Measurements from ENCODE around the gene BIRC6.
"Not testable (repeated sequence)": the region's sequence is repeated elsewhere in the genome, so short reads cannot be mapped to it uniquely, and the experiment has no call there.

Gene BIRC6

DNA sequence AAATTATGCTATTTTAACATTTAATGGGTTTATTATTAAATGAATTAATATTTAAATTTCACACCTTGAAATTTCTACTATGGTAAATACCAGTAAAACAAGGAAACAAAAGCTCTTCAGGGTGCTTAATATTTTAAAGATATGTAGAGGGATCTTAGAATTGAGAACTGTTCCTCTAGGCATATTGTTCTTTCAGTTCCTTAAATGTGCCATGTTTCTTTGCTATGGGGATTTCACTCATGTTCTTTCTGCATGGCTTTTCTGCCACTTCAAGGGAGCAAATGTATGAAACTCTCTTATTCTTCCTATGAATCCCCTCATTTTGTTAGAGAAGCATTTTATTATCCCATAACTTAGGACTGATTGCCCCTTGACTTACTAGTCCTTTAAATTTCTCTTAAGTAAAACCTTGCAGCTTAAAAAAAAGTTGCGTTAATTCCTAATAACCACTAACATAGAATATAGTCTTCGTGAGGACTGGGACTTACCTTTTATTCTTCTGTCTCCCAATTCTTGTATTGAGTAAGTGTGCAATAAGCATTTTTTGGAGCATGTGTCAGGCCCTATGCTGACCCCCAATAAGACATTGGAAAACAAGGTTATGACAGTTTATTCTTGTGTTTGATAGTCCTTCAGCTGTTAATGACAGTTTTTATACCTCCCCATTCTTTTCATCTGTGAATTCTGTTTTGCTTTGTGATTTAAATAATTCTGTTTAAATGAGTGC, 95.7 kb downstream of the BIRC6 start:
- peak; percentile 6 for FAIRE-seq

DNA sequence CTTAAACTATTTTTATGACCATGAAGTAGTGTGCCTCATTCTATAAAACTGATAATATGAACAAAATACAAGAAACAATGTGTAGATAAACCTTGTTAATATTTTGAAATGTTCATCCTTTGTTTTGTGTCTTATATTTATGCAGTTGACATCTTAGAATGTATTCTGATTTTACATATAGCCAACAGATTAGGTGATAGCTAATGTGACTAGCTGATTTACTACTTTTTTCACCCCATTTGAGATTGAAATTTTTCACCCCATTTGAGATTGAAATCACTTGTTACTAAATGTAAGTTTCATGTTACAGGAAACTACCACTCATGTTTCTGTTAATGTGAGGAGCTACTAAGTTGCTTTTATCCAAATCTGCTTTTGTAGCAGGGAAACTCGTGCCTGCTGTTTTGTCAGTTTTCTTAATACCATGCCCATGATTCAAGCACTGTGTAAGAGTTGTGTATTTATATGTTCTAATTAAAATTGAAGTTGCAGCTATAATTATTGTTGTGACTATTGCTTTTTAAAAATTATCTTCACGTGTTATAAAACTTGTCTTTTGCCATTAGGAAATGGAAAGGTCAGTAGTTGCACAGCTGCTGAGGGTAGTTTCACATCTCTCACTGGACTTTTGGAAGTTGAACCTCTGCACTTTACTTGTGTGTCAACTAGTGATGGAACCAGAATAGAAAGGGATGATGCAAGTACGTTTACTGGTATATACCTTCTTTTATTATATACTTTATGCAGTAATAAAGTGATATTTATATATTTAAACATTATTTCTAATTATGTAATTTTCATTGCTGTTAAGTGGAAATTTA, 96.6 kb downstream of the BIRC6 start:
- no peak for FAIRE-seq

DNA sequence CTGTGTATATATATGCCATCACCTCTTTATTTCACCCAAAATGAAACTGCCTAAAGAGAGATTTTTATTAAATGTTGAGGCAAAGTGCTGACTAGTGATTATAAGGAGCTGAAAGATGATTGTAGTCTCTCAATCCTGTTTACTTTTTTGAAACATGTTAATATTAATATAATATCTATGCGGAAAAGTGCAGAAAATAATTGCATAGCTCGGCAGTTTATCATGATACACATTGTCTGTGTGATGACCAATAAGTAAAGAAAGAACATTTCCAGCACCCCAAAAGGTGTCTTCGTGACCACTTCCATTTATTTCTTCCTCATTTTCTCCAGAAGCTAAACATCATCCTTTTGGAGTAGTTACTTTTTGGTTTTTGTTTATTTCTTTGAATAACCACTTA, 99.0 kb downstream of the BIRC6 start:
- FAIRE-seq, result no peak

- no peak for FAIRE-seq
Observed at GRCh38 chr2:32456808-32457207, 100.0 kb downstream of the BIRC6 start.

- peak; percentile 67 for FAIRE-seq
Observed at GRCh38 chr2:32457814-32458213, 101.0 kb downstream of the BIRC6 start.

- not testable (repeated sequence) for FAIRE-seq
Observed at GRCh38 chr2:32460861-32461260, 104.0 kb downstream of the BIRC6 start.

GRCh38 chr2:32463110-32463509, 106.3 kb downstream of the BIRC6 start:
- no peak for FAIRE-seq

GRCh38 chr2:32464431-32464830, 107.6 kb downstream of the BIRC6 start:
- no peak for FAIRE-seq

GRCh38 chr2:32472605-32473004, 115.8 kb downstream of the BIRC6 start:
- FAIRE-seq, result peak; percentile 56

DNA sequence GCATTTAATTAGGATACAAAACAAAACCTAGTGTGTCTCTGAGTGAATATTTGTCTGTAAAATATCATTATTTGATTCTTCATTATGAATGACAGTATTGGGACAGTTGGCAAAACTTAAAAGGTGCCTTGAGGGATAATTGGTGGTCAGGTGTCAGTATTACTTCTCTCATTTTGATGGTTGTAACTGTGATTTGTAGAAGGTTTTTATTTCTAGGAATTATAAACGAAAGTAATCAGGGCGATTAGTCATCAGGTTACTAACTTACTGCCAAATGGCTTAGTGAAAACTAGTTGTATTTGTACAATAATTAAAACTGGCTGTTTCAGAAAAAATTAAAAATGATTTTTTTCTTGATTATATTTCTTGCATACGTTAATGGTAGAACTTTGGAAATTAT, 117.6 kb downstream of the BIRC6 start:
- peak; percentile 70 for FAIRE-seq

GRCh38 chr2:32478889-32479620, 122.2 kb downstream of the BIRC6 start:
- no peak for FAIRE-seq

DNA sequence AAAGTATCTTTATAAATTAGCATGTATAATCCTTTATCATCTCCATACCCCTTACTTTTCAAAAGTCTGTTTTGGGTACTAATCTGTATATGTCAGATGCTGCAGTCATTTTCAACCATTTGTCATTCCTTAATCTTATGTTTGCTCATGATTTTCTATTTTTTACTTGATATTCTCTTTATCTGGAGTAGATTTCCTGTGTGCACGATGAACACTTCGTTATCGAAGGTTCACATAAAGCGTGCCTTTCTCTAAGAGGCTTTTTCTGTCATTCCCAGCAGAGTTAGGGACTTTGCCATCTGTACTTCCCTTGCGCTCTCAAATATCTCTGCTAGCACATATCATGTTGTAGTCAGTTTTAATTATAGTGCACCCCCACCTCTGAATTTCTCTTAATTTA, 123.2 kb downstream of the BIRC6 start:
- FAIRE-seq, result no peak

DNA sequence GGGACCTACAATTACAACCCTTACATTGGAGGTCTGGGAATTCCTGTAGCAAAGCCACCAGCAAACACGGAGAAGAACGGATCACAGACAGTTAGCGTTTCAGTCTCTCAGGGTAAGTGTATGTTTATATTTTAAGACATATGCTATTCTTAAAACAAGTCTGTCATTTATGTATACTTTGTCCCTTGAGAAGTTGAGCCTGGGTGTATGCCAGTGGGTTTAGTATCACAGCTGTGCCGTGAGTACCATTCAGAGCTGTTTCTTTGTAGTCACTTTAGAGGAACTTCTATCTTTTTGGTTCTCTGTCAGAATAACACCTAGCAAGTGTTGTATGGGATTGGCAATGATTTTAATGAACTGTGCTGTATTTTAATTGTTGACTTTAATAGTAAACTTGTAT, 125.6 kb downstream of the BIRC6 start:
- FAIRE-seq, result no peak

GRCh38 chr2:32484937-32485336, 128.1 kb downstream of the BIRC6 start:
- FAIRE-seq, result no peak

GRCh38 chr2:32485399-32485798, 128.6 kb downstream of the BIRC6 start:
- FAIRE-seq, result no peak

- no peak for FAIRE-seq
Observed at GRCh38 chr2:32489061-32489460, 132.2 kb downstream of the BIRC6 start.

DNA sequence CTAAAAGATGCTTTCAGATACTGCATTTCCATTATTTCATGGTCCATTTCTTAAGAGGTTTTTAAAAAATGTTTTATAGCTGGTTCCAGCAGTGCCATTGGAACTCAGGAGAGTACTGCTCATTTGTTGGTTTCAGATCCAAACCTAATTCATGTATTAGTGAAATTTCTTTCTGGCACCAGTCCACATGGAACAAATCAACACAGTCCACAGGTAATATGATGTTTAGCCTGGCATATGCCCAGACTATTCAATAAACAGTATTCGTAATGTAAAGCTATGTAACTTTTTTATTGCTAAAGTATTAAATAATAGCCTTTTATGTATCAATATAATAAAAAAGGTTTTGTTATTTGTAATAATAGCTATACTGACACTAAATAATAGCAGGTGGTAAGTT, 134.5 kb downstream of the BIRC6 start:
- no peak for FAIRE-seq

DNA sequence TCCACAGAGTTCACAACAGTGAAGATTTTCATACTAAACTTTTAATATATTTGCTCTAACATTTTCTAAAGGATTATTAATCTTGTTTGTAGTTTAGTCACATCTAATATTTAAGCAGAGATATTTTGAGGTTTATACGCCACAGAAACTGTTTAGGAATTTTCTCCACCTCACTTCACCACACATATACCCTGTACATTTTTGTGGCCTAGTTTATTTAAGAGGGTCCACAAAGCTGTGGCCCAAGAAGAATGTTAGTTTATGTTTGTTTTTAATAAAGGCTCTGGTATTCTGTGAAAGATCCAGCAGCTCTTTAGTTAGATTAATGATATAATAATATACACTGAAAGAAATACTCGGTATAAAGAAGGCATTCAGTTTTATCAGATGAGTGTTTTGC, 138.3 kb downstream of the BIRC6 start:
- no peak for FAIRE-seq

GRCh38 chr2:32496662-32497061, 139.8 kb downstream of the BIRC6 start:
- no peak for FAIRE-seq

- no peak for FAIRE-seq
Observed at GRCh38 chr2:32498306-32498705, 141.5 kb downstream of the BIRC6 start.

GRCh38 chr2:32502941-32503340, 146.1 kb downstream of the BIRC6 start:
- no peak for FAIRE-seq

- no peak for FAIRE-seq
Observed at GRCh38 chr2:32504877-32505478, 148.2 kb downstream of the BIRC6 start.

DNA sequence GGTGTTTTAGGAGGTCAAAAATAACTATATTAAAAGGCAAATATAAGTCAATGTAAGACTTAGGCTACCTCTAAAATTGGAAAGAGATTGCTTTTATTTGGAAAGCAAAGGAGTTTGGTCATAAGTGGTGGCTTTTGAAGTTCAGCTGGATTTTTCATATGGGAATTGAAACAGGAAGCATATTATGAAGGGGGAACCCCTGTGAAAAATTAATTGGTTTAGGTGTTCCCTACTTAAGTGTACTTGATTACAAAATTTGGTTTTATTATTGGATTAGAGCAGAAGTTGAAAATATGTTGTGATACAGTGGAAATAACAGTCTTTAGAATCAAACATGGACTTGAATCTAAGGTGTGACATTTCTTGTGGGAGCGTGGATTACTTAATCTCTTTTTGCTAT, 149.6 kb downstream of the BIRC6 start:
- no peak for FAIRE-seq
